ENCODE data around the gene RLIM. TPM values are rescaled to one million over a fixed set of nuclear protein-coding genes. Genes with fewer than 3 reads are reported as not detected.
"Not testable (repeated sequence)": the region's sequence is repeated elsewhere in the genome, so short reads cannot be mapped to it uniquely, and the experiment has no call there.

Gene RLIM
- polyA plus RNA-seq (2013, experiment 1 of 2): 20.3 TPM
- polyA plus RNA-seq (2013, experiment 2 of 2): 19.9 TPM

DNA sequence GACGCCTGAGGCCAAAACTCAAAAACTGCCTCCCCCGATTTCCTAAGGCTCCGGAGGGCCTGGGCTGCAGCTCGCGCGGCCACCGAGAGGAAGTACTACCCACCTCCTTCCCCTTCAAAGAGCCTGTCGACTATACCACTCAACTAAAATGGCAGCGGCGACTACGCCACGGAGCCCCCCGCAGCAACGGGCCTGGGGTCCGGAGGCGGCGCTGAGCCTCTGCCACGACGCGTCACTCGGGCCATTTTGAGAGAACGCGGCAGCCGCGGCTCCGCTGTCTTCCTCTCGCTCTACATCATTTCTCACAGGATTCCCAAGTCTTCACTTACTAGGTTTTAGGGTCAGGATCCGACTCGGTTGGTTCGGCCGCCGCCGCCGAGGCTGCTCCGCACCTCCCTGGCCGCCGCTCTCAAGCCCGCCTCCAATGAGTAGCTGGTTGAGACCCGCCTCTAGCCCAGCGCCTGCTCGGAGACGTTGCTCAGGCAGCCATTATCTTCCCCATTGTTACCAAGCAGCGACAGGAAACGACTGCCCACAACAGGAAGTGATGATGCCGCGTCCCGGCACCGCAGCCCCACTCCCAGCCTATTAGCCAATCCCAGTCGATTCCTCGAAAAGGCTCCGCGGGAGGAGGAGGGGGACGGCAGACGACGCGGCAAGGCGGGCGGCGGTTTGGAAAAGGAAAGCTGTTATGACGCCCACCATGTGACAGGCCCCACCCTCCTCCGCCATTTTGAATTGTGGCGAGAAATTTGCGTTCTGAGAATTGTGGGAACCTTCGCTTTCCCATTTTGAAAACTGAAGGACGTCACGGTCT is at the start of gene RLIM:
RLIM (minus strand) TSS at position 532 of the 817 bp plus-strand sequence. CDS start 18,647 bp downstream, outside the sequence.
- H3K56ac ChIP-seq (ENCODE audit: low read length): peak within 1 kb of the TSS; percentile 88

DNA sequence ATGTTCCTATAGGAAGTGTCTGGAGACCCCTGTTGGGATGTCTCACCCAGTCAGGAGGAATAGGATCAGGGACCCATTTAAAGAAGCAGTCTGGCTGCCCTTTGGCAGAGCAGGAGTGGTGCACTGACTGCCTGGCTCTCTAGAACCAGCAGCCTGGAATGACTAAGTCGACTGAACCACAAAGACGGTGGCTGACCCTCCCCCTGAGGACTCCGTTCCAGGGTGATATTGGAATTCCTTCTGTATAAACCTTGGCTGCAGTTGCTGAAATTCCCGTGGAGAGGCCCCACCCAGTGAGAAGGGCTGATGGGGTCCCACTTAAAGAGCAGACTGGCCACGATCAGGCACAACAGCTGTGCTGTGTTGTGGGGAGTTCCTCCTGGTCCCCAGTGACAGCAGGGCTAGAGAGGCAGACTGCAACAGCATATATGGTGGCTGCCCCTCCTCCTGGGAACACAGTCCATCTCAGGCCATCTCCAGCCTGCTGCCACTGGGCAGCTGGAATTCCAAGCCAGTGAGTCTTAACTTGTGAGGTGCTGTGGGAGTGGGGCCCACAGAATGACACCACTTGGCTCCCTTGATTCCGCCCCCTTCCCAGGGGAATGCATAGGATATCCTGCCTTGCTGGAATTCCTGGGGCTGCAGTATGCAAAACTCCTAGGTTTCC is 41.8 kb upstream of the RLIM start:
- Histone ChIP-seq H3K4ac (ENCODE audit: low read depth, low read length) (no peak overlapping the region), H3K9ac (ENCODE audit: low read length) (no peak overlapping the region), H2BK120ac (ENCODE audit: low read depth, low read length) (no peak overlapping the region), H3K4me3 (ENCODE audit: low read length) (no peak overlapping the region), H4K5ac (ENCODE audit: low read length) (no peak overlapping the region), H3K79me2 (ENCODE audit: control insufficient read depth, insufficient read depth, low read length) (no peaks in the 10 kb centered on the region), H4K8ac (ENCODE audit: low read depth, low read length) (no peak overlapping the region), H3K27me3 (ENCODE audit: insufficient read depth, low read length, poor library complexity) (no peaks in the 10 kb centered on the region), H3K23ac (ENCODE audit: low read length) (no peak overlapping the region), H2AK5ac (ENCODE audit: low read length) (no peak overlapping the region), H3K18ac (ENCODE audit: low read length) (no peak overlapping the region), H2BK15ac (replicated peaks; ENCODE audit: low read depth) (no peak overlapping the region), H3K4me2 (ENCODE audit: low read length) (no peak overlapping the region), H3K4me1 (ENCODE audit: control insufficient read depth, low read depth, low read length) (no peaks in the 10 kb centered on the region), H3K79me1 (ENCODE audit: low read length) (no peaks in the 10 kb centered on the region), H3K27ac (ENCODE audit: low read depth, low read length) (no peak overlapping the region), H3K56ac (ENCODE audit: low read length) (no peak overlapping the region), H2BK5ac (ENCODE audit: low read length) (no peak overlapping the region), H3K36me3 (ENCODE audit: control insufficient read depth, insufficient read depth, low read length) (no peaks in the 10 kb centered on the region)
- no CpG with 5 or more reads among the region's 6 CpGs for WGBS (ENCODE audit: extremely low coverage, insufficient coverage, low lambda C conversion rate)
- DNase-seq: peak; percentile 50

More for the DNA sequence above, at the start of gene RLIM:
- Histone ChIP-seq H3K4me2 (ENCODE audit: low read length) (peak within 1 kb of the TSS; percentile 36), H2BK15ac (replicated peaks; ENCODE audit: low read depth) (no peak within 1 kb of the TSS), H2AK5ac (ENCODE audit: low read length) (no peak within 1 kb of the TSS), H3K9ac (ENCODE audit: low read length) (peak within 1 kb of the TSS; percentile 78), H3K4ac (ENCODE audit: low read depth, low read length) (peak within 1 kb of the TSS; percentile 100), H2BK5ac (ENCODE audit: low read length) (no peak within 1 kb of the TSS), H3K18ac (ENCODE audit: low read length) (peak within 1 kb of the TSS; percentile 93), H3K79me1 (ENCODE audit: low read length) (no peaks in the 10 kb centered on the region), H4K8ac (ENCODE audit: low read depth, low read length) (no peak within 1 kb of the TSS), H3K4me1 (ENCODE audit: control insufficient read depth, low read depth, low read length) (no peaks in the 10 kb centered on the region), H3K36me3 (ENCODE audit: control insufficient read depth, insufficient read depth, low read length) (no peaks in the 10 kb centered on the region), H3K27ac (ENCODE audit: low read depth, low read length) (peak within 1 kb of the TSS; percentile 70), H3K27me3 (ENCODE audit: insufficient read depth, low read length, poor library complexity) (no peaks in the 10 kb centered on the region), H4K5ac (ENCODE audit: low read length) (no peak within 1 kb of the TSS), H3K4me3 (ENCODE audit: low read length) (peak within 1 kb of the TSS; percentile 86), H2BK120ac (ENCODE audit: low read depth, low read length) (no peak within 1 kb of the TSS), H3K23ac (ENCODE audit: low read length) (no peak within 1 kb of the TSS), H3K79me2 (ENCODE audit: control insufficient read depth, insufficient read depth, low read length) (peaks cover 27% of the 10 kb centered on the region)
- peak; percentile 97 for DNase-seq
- no CpG with 5 or more reads among the region's 66 CpGs for whole genome bisulfite sequencing (ENCODE audit: extremely low coverage, insufficient coverage, low lambda C conversion rate)

DNA sequence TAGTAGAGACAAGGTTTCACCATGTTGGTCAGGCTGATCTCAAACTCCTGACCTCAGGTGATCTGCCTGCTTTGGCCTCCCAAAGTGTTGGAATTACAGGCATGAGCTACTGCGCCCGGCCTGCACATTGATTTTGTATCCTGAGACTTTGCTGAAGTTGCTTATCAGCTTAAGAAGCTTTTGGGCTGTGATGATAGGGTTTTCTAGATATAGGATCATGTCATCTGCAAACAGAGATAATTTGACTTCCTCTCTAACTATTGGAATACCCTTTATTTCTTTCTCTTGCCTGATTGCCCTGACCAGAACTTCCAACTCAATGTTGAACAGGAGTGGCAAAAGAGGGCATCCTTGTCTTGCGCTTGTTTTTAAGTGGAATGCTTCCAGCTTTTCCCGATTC is 40.5 kb upstream of the RLIM start:
- not testable (repeated sequence) for H3K9ac ChIP-seq (ENCODE audit: low read length); H3K4me1 ChIP-seq (ENCODE audit: control insufficient read depth, low read depth, low read length); H3K79me1 ChIP-seq (ENCODE audit: low read length); H2BK15ac ChIP-seq (replicated peaks; ENCODE audit: low read depth); H3K23ac ChIP-seq (ENCODE audit: low read length); H3K36me3 ChIP-seq (ENCODE audit: control insufficient read depth, insufficient read depth, low read length); H2AK5ac ChIP-seq (ENCODE audit: low read length); H3K4me3 ChIP-seq (ENCODE audit: low read length); H4K8ac ChIP-seq (ENCODE audit: low read depth, low read length); H2BK120ac ChIP-seq (ENCODE audit: low read depth, low read length); DNase-seq; H3K27me3 ChIP-seq (ENCODE audit: insufficient read depth, low read length, poor library complexity); H3K4ac ChIP-seq (ENCODE audit: low read depth, low read length); H3K27ac ChIP-seq (ENCODE audit: low read depth, low read length); H3K79me2 ChIP-seq (ENCODE audit: control insufficient read depth, insufficient read depth, low read length); H3K18ac ChIP-seq (ENCODE audit: low read length); H2BK5ac ChIP-seq (ENCODE audit: low read length); H3K56ac ChIP-seq (ENCODE audit: low read length); H3K4me2 ChIP-seq (ENCODE audit: low read length); H4K5ac ChIP-seq (ENCODE audit: low read length)
- no CpG with 5 or more reads among the region's 4 CpGs for WGBS (ENCODE audit: extremely low coverage, insufficient coverage, low lambda C conversion rate)

DNA sequence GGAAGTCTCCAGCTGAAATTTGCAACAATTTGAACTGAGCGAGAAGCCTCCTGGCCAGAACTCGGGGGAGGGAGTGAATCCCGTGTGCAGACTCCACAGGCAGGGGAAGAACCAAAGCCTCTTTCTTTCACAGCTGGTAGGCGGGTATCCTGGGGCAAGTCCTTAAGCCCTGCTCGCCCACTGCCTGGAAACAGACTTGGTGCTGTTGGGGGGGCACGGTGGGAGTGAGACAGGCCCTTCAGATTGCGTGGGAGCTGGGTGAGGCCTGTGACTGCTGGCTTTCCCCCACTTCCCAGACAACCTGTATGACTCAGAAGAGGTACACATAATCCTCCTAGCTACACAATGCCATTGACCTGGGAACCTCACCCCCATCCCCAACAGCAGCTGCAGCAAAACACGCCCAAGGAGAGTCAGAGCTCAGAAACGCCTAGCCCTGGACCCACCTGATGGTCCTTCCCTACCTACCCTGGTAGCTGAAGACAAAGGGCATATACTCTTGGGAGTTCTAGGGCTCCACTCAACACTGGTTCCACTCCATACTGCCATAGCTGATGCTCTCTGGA is 22.4 kb upstream of the RLIM start:
- DNase-seq: no peak
- H3K27me3 ChIP-seq (ENCODE audit: insufficient read depth, low read length, poor library complexity): no peaks in the 10 kb centered on the region
- no peak overlapping the region for H3K56ac ChIP-seq (ENCODE audit: low read length)
- no peaks in the 10 kb centered on the region for H3K4me1 ChIP-seq (ENCODE audit: control insufficient read depth, low read depth, low read length)
- no peaks in the 10 kb centered on the region for H3K36me3 ChIP-seq (ENCODE audit: control insufficient read depth, insufficient read depth, low read length)
- no peak overlapping the region for H3K9ac ChIP-seq (ENCODE audit: low read length)
- no peaks in the 10 kb centered on the region for H3K79me1 ChIP-seq (ENCODE audit: low read length)
- no peak overlapping the region for H2BK5ac ChIP-seq (ENCODE audit: low read length)
- H2BK15ac ChIP-seq (replicated peaks; ENCODE audit: low read depth): no peak overlapping the region
- H3K27ac ChIP-seq (ENCODE audit: low read depth, low read length): no peak overlapping the region
- H3K4me3 ChIP-seq (ENCODE audit: low read length): no peak overlapping the region
- no peaks in the 10 kb centered on the region for H3K79me2 ChIP-seq (ENCODE audit: control insufficient read depth, insufficient read depth, low read length)
- H3K4ac ChIP-seq (ENCODE audit: low read depth, low read length): no peak overlapping the region
- H4K5ac ChIP-seq (ENCODE audit: low read length): no peak overlapping the region
- H3K18ac ChIP-seq (ENCODE audit: low read length): no peak overlapping the region
- no peak overlapping the region for H4K8ac ChIP-seq (ENCODE audit: low read depth, low read length)
- H3K23ac ChIP-seq (ENCODE audit: low read length): no peak overlapping the region
- no peak overlapping the region for H2AK5ac ChIP-seq (ENCODE audit: low read length)
- H2BK120ac ChIP-seq (ENCODE audit: low read depth, low read length): no peak overlapping the region
- H3K4me2 ChIP-seq (ENCODE audit: low read length): no peak overlapping the region
- WGBS (ENCODE audit: extremely low coverage, insufficient coverage, low lambda C conversion rate): no CpG with 5 or more reads among the region's 9 CpGs

DNA sequence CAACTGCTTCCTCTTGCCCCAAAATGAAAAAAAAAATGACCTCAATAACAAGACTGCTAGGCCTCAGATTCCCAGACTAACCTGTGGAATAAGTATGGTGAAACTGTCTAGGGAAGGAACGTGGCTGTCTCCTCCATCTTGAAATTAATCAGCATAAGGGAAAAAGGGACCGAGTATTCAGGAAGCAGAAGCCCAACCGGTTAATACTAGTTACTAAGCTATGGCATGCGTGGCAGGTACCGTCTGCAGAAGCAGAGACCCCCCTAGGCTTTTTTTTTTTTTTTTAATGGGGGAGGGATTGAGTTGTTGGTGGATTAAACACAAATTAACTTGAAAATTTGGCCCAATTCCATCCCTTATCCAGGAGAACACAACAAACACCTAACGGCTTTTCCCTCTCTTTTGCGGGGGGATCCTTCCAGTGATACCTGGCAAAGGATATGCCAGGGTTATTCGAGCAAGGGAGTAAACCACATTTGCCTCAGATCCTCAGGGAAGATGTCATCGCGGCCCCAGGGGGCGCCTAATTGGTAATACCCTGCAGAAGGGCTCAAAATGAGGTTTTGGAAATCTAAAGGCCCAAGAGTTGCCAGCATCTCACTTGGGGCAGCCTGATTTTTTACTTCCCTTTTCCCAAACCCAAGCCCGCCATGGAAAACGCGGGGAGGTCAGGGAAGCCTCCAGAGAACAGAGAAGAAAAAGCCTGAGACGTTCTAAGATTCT is 893 bp downstream of the RLIM start:
- H2BK5ac ChIP-seq (ENCODE audit: low read length): no peak overlapping the region
- peak overlapping the region; percentile 86 for H3K4me3 ChIP-seq (ENCODE audit: low read length)
- peak; percentile 52 for DNase-seq
- H3K79me1 ChIP-seq (ENCODE audit: low read length): no peaks in the 10 kb centered on the region
- no peak overlapping the region for H2AK5ac ChIP-seq (ENCODE audit: low read length)
- H3K4me1 ChIP-seq (ENCODE audit: control insufficient read depth, low read depth, low read length): no peaks in the 10 kb centered on the region
- peak overlapping the region; percentile 70 for H3K4ac ChIP-seq (ENCODE audit: low read depth, low read length)
- peak overlapping the region; percentile 48 for H3K27ac ChIP-seq (ENCODE audit: low read depth, low read length)
- no peak overlapping the region for H4K8ac ChIP-seq (ENCODE audit: low read depth, low read length)
- no peak overlapping the region for H3K23ac ChIP-seq (ENCODE audit: low read length)
- H3K56ac ChIP-seq (ENCODE audit: low read length): peak overlapping the region; percentile 88
- no peaks in the 10 kb centered on the region for H3K36me3 ChIP-seq (ENCODE audit: control insufficient read depth, insufficient read depth, low read length)
- no CpG with 5 or more reads among the region's 15 CpGs for WGBS (ENCODE audit: extremely low coverage, insufficient coverage, low lambda C conversion rate)
- no peak overlapping the region for H2BK15ac ChIP-seq (replicated peaks; ENCODE audit: low read depth)
- peak overlapping the region; percentile 78 for H3K9ac ChIP-seq (ENCODE audit: low read length)
- no peak overlapping the region for H2BK120ac ChIP-seq (ENCODE audit: low read depth, low read length)
- H3K4me2 ChIP-seq (ENCODE audit: low read length): peak overlapping the region; percentile 48
- no peak overlapping the region for H4K5ac ChIP-seq (ENCODE audit: low read length)
- H3K18ac ChIP-seq (ENCODE audit: low read length): peak overlapping the region; percentile 93
- no peaks in the 10 kb centered on the region for H3K27me3 ChIP-seq (ENCODE audit: insufficient read depth, low read length, poor library complexity)
- peaks cover 28% of the 10 kb centered on the region for H3K79me2 ChIP-seq (ENCODE audit: control insufficient read depth, insufficient read depth, low read length)
